IMR-90 (cell line): ENCODE data around the gene ZNF335. TPM values are rescaled to one million over a fixed set of nuclear protein-coding genes. Genes with fewer than 3 reads are reported as not detected.

ENCODE experiments used
- ATAC-seq: fragments of 200-7000 bp; cut with Tn5 transposase; 2 replicates; pipeline ENCODE4 v1.9.1; 2020; ENCODE audit warnings: low read depth, mild to moderate bottlenecking, moderate library complexity
- BruUV-seq: library from RNA; stranded (reverse); fragments of 400-500 nt; replicated peaks from 2 replicates; lab custom pipeline; 2021; lab: Mats Ljungman, UMichigan
- CTCF ChIA-PET: fragments of 300-600 bp; formaldehyde crosslinking; extraction: SDS; loops from one replicate; lab custom pipeline; 2021; ENCODE audit warnings: antibody characterized with exemption; lab: Yijun Ruan, JAX
- POLR2A ChIA-PET: fragments of 300-600 bp; sonication (Branson Sonifier 250); formaldehyde crosslinking; loops from one replicate; lab custom pipeline; 2022; ENCODE audit warnings: antibody characterized with exemption; ENCODE audit not compliant: unreplicated experiment; lab: Charles Lee
- DNase-seq: peaks from one replicate; pipeline ENCODE4 v3.0.0; 2013
- H2AFZ ChIP-seq: replicated peaks from 2 replicates; pipeline ENCODE3; 2013; ENCODE audit warnings: low read length, mild to moderate bottlenecking; ENCODE audit not compliant: poor library complexity
- H2AK5ac ChIP-seq: 2 replicates; pipeline ENCODE4 v1.6.1; 2013; ENCODE audit warnings: low read depth, low read length, inconsistent platforms
- H2AK9ac ChIP-seq: replicated peaks from 2 replicates; pipeline ENCODE3; 2013; ENCODE audit warnings: mild to moderate bottlenecking, low read depth, low read length, moderate library complexity; ENCODE audit not compliant: poor library complexity
- H2BK120ac ChIP-seq: 2 replicates; pipeline ENCODE4 v1.6.1; 2013; ENCODE audit warnings: low read depth, low read length, inconsistent platforms
- H2BK15ac ChIP-seq: 3 replicates; pipeline ENCODE4 v1.6.1; 2013; ENCODE audit warnings: low read depth, low read length, inconsistent platforms
- H2BK20ac ChIP-seq: 2 replicates; pipeline ENCODE4 v1.6.1; 2013; ENCODE audit warnings: low read depth, mild to moderate bottlenecking, inconsistent platforms, low read length, moderate library complexity
- H2BK5ac ChIP-seq: 2 replicates; pipeline ENCODE4 v1.6.1; 2013; ENCODE audit warnings: mild to moderate bottlenecking, low read depth, low read length, inconsistent platforms; ENCODE audit not compliant: poor library complexity, severe bottlenecking
- H3K14ac ChIP-seq: replicated peaks from 2 replicates; pipeline ENCODE4 v1.6.1; 2013; ENCODE audit warnings: low read depth, low read length, inconsistent platforms
- H3K18ac ChIP-seq: 2 replicates; pipeline ENCODE4 v1.6.1; 2013; ENCODE audit warnings: low read depth, low read length, control low read depth
- H3K23ac ChIP-seq: 2 replicates; pipeline ENCODE4 v1.6.1; 2013; ENCODE audit warnings: low read depth, low read length, inconsistent platforms
- H3K27ac ChIP-seq: 2 replicates; pipeline ENCODE4 v1.5.1; 2013; ENCODE audit warnings: mild to moderate bottlenecking, control low read depth, low read length; ENCODE audit not compliant: insufficient read depth
- H3K27me3 ChIP-seq: 2 replicates; pipeline ENCODE4 v1.6.1; 2013; ENCODE audit warnings: low read length; ENCODE audit not compliant: control insufficient read depth, insufficient read depth
- H3K36me3 ChIP-seq: 2 replicates; pipeline ENCODE4 v1.6.1; 2013; ENCODE audit warnings: low read length, mixed read lengths; ENCODE audit not compliant: control insufficient read depth, insufficient read depth
- H3K4ac ChIP-seq: 2 replicates; pipeline ENCODE4 v1.6.1; 2013; ENCODE audit warnings: low read depth, low read length, inconsistent platforms
- H3K4me1 ChIP-seq: 2 replicates; pipeline ENCODE4 v1.6.1; 2013; ENCODE audit warnings: low read length, mixed read lengths; ENCODE audit not compliant: control insufficient read depth, insufficient read depth
- H3K4me2 ChIP-seq: 2 replicates; pipeline ENCODE4 v1.6.1; 2013; ENCODE audit warnings: low read depth, mild to moderate bottlenecking, control low read depth, low read length, moderate library complexity
- H3K4me3 ChIP-seq: 2 replicates; pipeline ENCODE4 v1.5.1; 2013; ENCODE audit warnings: low read depth, mild to moderate bottlenecking, control low read depth, low read length, moderate library complexity; ENCODE audit not compliant: insufficient read depth
- H3K56ac ChIP-seq: 2 replicates; pipeline ENCODE4 v1.6.1; 2013; ENCODE audit warnings: low read length, inconsistent platforms; ENCODE audit not compliant: insufficient read depth; ENCODE audit errors: extremely low read depth
- H3K79me1 ChIP-seq, 2 experiments: 2 replicates each; pipeline ENCODE4 v1.6.1; 2013; ENCODE audit warnings: low read length in 2 of 2, inconsistent platforms in 1 of 2, low read depth in 1 of 2
- H3K9ac ChIP-seq: 2 replicates; pipeline ENCODE4 v1.6.1; 2013; ENCODE audit warnings: low read depth, low read length, control low read depth
- H3K9me1 ChIP-seq: 2 replicates; pipeline ENCODE4 v1.6.1; 2013; ENCODE audit warnings: low read length, inconsistent platforms; ENCODE audit not compliant: insufficient read depth
- H3K9me3 ChIP-seq: 2 replicates; pipeline ENCODE4 v1.6.1; 2013; ENCODE audit warnings: low read length; ENCODE audit not compliant: control insufficient read depth, insufficient read depth
- H4K20me1 ChIP-seq: 2 replicates; pipeline ENCODE4 v1.6.1; 2013; ENCODE audit warnings: low read length, inconsistent platforms; ENCODE audit not compliant: insufficient read depth
- H4K5ac ChIP-seq: 2 replicates; pipeline ENCODE4 v1.6.1; 2013; ENCODE audit warnings: mild to moderate bottlenecking, low read depth, low read length, control low read depth
- H4K8ac ChIP-seq, 2 experiments: 2 replicates each; pipeline ENCODE4 v1.6.1; 2013; ENCODE audit warnings: low read depth in 2 of 2, low read length in 2 of 2, control low read depth in 1 of 2, inconsistent platforms in 1 of 2
- H4K91ac ChIP-seq: 2 replicates; pipeline ENCODE4 v1.6.1; 2013; ENCODE audit warnings: low read depth, low read length, inconsistent platforms; ENCODE audit not compliant: insufficient read depth
- BHLHE40 ChIP-seq: fragments of 150-350 bp; IDR thresholded peaks from 2 replicates; pipeline ENCODE4 v1.6.1; 2016; ENCODE audit warnings: mild to moderate bottlenecking, low read depth, low read length
- CEBPB ChIP-seq: IDR thresholded peaks from 2 replicates; pipeline ENCODE4 v1.6.1; 2012; ENCODE audit warnings: low read depth, low read length, improper control_type of control experiment
- FOS ChIP-seq: fragments of 150-350 bp; IDR thresholded peaks from 2 replicates; pipeline ENCODE4 v1.6.1; 2016; ENCODE audit warnings: low read depth, low read length
- MXI1 ChIP-seq: IDR thresholded peaks from 2 replicates; pipeline ENCODE4 v1.6.1; 2012; ENCODE audit warnings: low read depth, mild to moderate bottlenecking, low read length, moderate library complexity, borderline replicate concordance
- POLR2A ChIP-seq: IDR thresholded peaks from 2 replicates; pipeline ENCODE4 v1.6.1; 2012; ENCODE audit warnings: mild to moderate bottlenecking, low read depth, low read length
- RCOR1 ChIP-seq: IDR thresholded peaks from 2 replicates; pipeline ENCODE4 v1.6.1; 2012; ENCODE audit warnings: mild to moderate bottlenecking, low read length, improper control_type of control experiment; ENCODE audit not compliant: insufficient replicate concordance
- RFX5 ChIP-seq: IDR thresholded peaks from 2 replicates; pipeline ENCODE4 v1.8.0; 2012; ENCODE audit warnings: low read depth, mild to moderate bottlenecking, low read length, moderate library complexity
- WGBS, 2 experiments: methylation state at CpG; one replicate each; pipeline versions ENCODE4 v1.1.5 to v1.1.7; 2013; ENCODE audit warnings: missing lambda C conversion rate in 2 of 2; ENCODE audit not compliant: insufficient read length in 1 of 2; ENCODE audit errors: extremely low coverage in 2 of 2; 5-methylcytosine and 5-hydroxymethylcytosine counted together
- dilution Hi-C: fragments of 300-500 bp; cut with HindIII; formaldehyde crosslinking; loops from one replicate; pipeline ENCODE4 v1.14.3; 2018; ENCODE audit warnings: low sequenced_read_pairs; ENCODE audit not compliant: unreplicated experiment
- in situ Hi-C: fragments of 300-500 bp; cut with MboI; formaldehyde crosslinking; loops from 3 replicates; pipeline ENCODE4 v1.14.3; 2019; ENCODE audit warnings: low sequenced_read_pairs, inconsistent platforms, mixed read lengths
- intact Hi-C: fragments of 100-400 bp; cut with micrococcal nuclease; formaldehyde crosslinking; loops from 2 replicates; pipeline ENCODE4 v1.10.0; 2022
- polyA plus RNA-seq, 3 experiments: library from polyadenylated mRNA; depleted of rRNA; stranded (reverse); fragments of >200 nt; gene quantifications; 2 replicates each; pipeline ENCODE4 v1.2.3, GENCODE V29; 2012; ENCODE audit warnings: low replicate concordance in 1 of 3
- total RNA-seq: library from RNA; depleted of rRNA; stranded (reverse); fragments of >200 nt; gene quantifications from 2 replicates; pipeline ENCODE4 v1.2.3, GENCODE V29; 2012

Gene ZNF335
- total and polyA plus RNA-seq, 2 of the 4 experiments (the other 2 are of a cell fraction), result 11.8 to 17.8 TPM

DNA sequence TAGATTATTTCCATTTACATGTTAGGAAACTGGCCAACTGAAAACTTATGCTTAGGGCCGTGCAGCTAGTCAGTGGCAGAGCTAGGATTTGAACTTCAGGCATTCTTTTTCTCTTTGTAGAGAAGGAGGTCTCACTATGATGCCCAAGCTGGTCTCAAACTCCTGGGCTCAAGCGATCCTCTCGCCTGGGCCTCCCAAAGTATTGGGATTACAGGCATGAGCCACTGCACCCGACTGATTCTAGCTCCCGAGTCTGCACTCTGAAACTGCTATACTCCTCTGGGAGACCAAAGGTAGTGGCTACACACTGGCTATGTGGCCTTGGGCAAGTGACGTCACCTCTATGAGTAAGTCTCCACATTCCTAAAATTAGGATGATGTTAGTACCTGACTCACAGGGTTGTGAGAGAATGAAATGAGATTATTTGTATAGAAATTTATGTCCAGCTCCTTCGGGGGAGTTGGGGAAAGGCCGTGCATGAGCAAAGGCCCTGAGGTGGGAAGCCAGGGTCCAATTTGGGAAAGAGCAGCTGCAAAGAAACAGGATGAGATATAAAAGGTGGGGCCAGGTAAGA lies 66.4 kb downstream of the ZNF335 start:
- Histone ChIP-seq H3K79me1 (peaks cover 0 to 14% of the 10 kb centered on the region in 2 experiments; a peak in 2 of 4 replicates), H3K9ac (no peak overlapping the region), H3K27me3 (no peaks in the 10 kb centered on the region), H4K8ac (peak overlapping the region in 1 of 2 experiments; percentile 51; a peak in 2 of 4 replicates), H3K4ac (peak overlapping the region; percentile 46; the same call in 1 of the 2 replicates), H2BK20ac (peak overlapping the region; percentile 37; the same call in 1 of the 2 replicates), H4K91ac (no peak overlapping the region; the same call in 1 of the 2 replicates), H3K36me3 (peaks cover 40% of the 10 kb centered on the region; the same call in 1 of the 2 replicates), H2BK5ac (no peak overlapping the region), H3K4me1 (peaks cover 3% of the 10 kb centered on the region), H2BK15ac (no peak overlapping the region), H4K5ac (peak overlapping the region; percentile 8; the same call in 1 of the 2 replicates), H2AK9ac (peak overlapping the region; percentile 23), H3K56ac (no peak overlapping the region), H3K14ac (0 out of 2 replicates have a peak overlapping the region, but pooled peaks have one; percentile 68), H3K4me2 (no peak overlapping the region), H3K9me1 (peaks cover 19% of the 10 kb centered on the region), H4K20me1 (peaks cover 5% of the 10 kb centered on the region; the same call in 1 of the 2 replicates), H2BK120ac (peak overlapping the region; percentile 75; the same call in 1 of the 2 replicates), H3K23ac (0 out of 2 replicates have a peak overlapping the region, but pooled peaks have one; percentile 57), H3K18ac (no peak overlapping the region), H2AFZ (no peak overlapping the region), H2AK5ac (peak overlapping the region; percentile 8; the same call in 1 of the 2 replicates), H3K4me3 (no peak overlapping the region), H3K9me3 (no peaks in the 10 kb centered on the region), H3K27ac (no peak overlapping the region)
- ChIA-PET CTCF (interaction anchor here (1.3 to 1.5 kb wide), 2 partner anchors 14 to 15 kb away, joined by 3 read pairs; no protein-coding TSS in a partner anchor), POLR2A (interaction anchor here (0.9 to 1.1 kb wide), 4 partner anchors 9 to 28 kb away, joined by 3 to 6 read pairs (median 4); no protein-coding TSS in a partner anchor)
- peak; percentile 90 for DNase-seq
- intact Hi-C loops (no loop called here), dilution Hi-C loops (no loop called here), in situ Hi-C loops (loop anchor here (25.0 kb wide), 1 partner anchor 568 kb away; the partner anchor contains the start of gene SDC4)
- peak; percentile 64 for ATAC-seq
- TF ChIP-seq RFX5 (no peak), FOS (peak; percentile 42; the same call in 1 of the 2 replicates), POLR2A (no peak), CEBPB (no peak), MXI1 (no peak), BHLHE40 (no peak), RCOR1 (peak; percentile 31)
- 80% methylated on average over 1 of the region's 8 CpGs; no CpG with 5 or more reads in 1 of the 2 experiments for WGBS, 2 experiments
- no TSS peak for BruUV-seq
